ENCODE measurements around the gene ZNF597.

The ZNF597 gene

GRCh38 chr16:3443108-3444031 lies at the start of gene ZNF597, which contains the start of gene NAA60:
Gene ZNF597 (minus strand): TSS chr16:3443504. CDS start chr16:3443153, 351 bp downstream.
Gene NAA60 (plus strand): TSS chr16:3443680. CDS start chr16:3476228, 32,548 bp downstream.
- H3K27ac ChIP-seq = peak within 1 kb of the TSS; percentile 83
- DNase-seq (ENCODE audit: low read depth, low spot score) = peak; percentile 71

GRCh38 chr16:3492356-3492755 lies 49.1 kb upstream of the ZNF597 start:
- no peak for DNase-seq (ENCODE audit: low read depth, low spot score)
- no peak overlapping the region for H3K27ac ChIP-seq

GRCh38 chr16:3490911-3491629 lies 47.8 kb upstream of the ZNF597 start:
- DNase-seq (ENCODE audit: low read depth, low spot score) = no peak
- H3K27ac ChIP-seq = no peak overlapping the region

- no peak overlapping the region for H3K27ac ChIP-seq
- DNase-seq (ENCODE audit: low read depth, low spot score) = no peak
These were observed 45.5 kb upstream of the ZNF597 start for GRCh38 chr16:3488801-3489200.

- no peak for DNase-seq (ENCODE audit: low read depth, low spot score)
These were observed 44.5 kb upstream of the ZNF597 start for GRCh38 chr16:3487521-3488410.

GRCh38 chr16:3486506-3487215 lies 43.4 kb upstream of the ZNF597 start:
- DNase-seq (ENCODE audit: low read depth, low spot score) = no peak
- H3K27ac ChIP-seq = no peak overlapping the region

More at GRCh38 chr16:3487521-3488410, 44.5 kb upstream of the ZNF597 start:
- no peak overlapping the region for H3K27ac ChIP-seq

- no peak overlapping the region for H3K27ac ChIP-seq
- no peak for DNase-seq (ENCODE audit: low read depth, low spot score)
These were observed 42.7 kb upstream of the ZNF597 start for GRCh38 chr16:3485821-3486505.

GRCh38 chr16:3485097-3485745 lies 41.9 kb upstream of the ZNF597 start:
- H3K27ac ChIP-seq = no peak overlapping the region
- no peak for DNase-seq (ENCODE audit: low read depth, low spot score)

GRCh38 chr16:3484318-3485096 lies 41.2 kb upstream of the ZNF597 start:
- DNase-seq (ENCODE audit: low read depth, low spot score) = no peak
- no peak overlapping the region for H3K27ac ChIP-seq

GRCh38 chr16:3482659-3483241 lies 39.4 kb upstream of the ZNF597 start:
- no peak overlapping the region for H3K27ac ChIP-seq
- no peak for DNase-seq (ENCODE audit: low read depth, low spot score)

- no peak for DNase-seq (ENCODE audit: low read depth, low spot score)
- no peak overlapping the region for H3K27ac ChIP-seq
These were observed 38.7 kb upstream of the ZNF597 start for GRCh38 chr16:3481696-3482658.

GRCh38 chr16:3480901-3481695 lies 37.8 kb upstream of the ZNF597 start:
- no peak overlapping the region for H3K27ac ChIP-seq
- DNase-seq (ENCODE audit: low read depth, low spot score) = no peak

- H3K27ac ChIP-seq = no peak overlapping the region
- DNase-seq (ENCODE audit: low read depth, low spot score) = no peak
These were observed 36.4 kb upstream of the ZNF597 start for GRCh38 chr16:3479654-3480216.

- DNase-seq (ENCODE audit: low read depth, low spot score) = no peak
- no peak overlapping the region for H3K27ac ChIP-seq
These were observed 35.1 kb upstream of the ZNF597 start for GRCh38 chr16:3478242-3478925.

GRCh38 chr16:3476409-3476808 lies 33.1 kb upstream of the ZNF597 start:
- no peak overlapping the region for H3K27ac ChIP-seq
- DNase-seq (ENCODE audit: low read depth, low spot score) = no peak

Data from epithelial cell of prostate (primary cell).